ENCODE measurements around the gene PTPRG.

PTPRG gene

GRCh38 chr3:61597906-61598305 is 36.5 kb downstream of the PTPRG start:
- no peak for DNase-seq (ENCODE audit: extremely low read depth, low read depth)
- TF ChIP-seq CTCF (IDR thresholded peaks at IDR 0.05; ENCODE audit: low read depth, low read length) = no peak

DNA sequence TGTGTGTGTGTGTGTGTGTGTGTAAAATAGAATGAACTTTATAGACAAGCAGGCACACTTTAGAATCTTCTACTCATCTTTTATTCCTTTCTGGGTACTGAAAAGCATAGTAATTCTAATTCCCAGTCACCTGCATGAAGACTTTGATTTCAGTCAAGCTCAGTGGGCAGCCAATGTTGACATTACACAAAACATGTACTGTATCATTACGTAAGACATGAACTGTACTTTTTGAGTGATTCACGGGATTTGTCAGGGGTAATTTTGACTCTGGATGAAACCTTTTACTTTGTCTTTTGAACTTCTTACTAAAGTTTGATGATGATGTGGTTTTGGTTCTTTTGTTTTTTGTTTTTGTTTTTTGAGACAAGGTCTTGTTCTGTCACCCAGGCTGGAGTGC is 38.8 kb downstream of the PTPRG start:
- TF ChIP-seq CTCF (IDR thresholded peaks at IDR 0.05; ENCODE audit: low read depth, low read length) = no peak
- DNase-seq (ENCODE audit: extremely low read depth, low read depth) = no peak

GRCh38 chr3:61601831-61602230 is 40.5 kb downstream of the PTPRG start:
- no peak for TF ChIP-seq CTCF (IDR thresholded peaks at IDR 0.05; ENCODE audit: low read depth, low read length)
- no peak for DNase-seq (ENCODE audit: extremely low read depth, low read depth)

GRCh38 chr3:61602466-61602865 is 41.1 kb downstream of the PTPRG start:
- no peak for TF ChIP-seq CTCF (IDR thresholded peaks at IDR 0.05; ENCODE audit: low read depth, low read length)
- DNase-seq (ENCODE audit: extremely low read depth, low read depth) = no peak

- TF ChIP-seq CTCF (IDR thresholded peaks at IDR 0.05; ENCODE audit: low read depth, low read length) = no peak
- DNase-seq (ENCODE audit: extremely low read depth, low read depth) = no peak
Measured at GRCh38 chr3:61605589-61606175, 44.3 kb downstream of the PTPRG start.

DNA sequence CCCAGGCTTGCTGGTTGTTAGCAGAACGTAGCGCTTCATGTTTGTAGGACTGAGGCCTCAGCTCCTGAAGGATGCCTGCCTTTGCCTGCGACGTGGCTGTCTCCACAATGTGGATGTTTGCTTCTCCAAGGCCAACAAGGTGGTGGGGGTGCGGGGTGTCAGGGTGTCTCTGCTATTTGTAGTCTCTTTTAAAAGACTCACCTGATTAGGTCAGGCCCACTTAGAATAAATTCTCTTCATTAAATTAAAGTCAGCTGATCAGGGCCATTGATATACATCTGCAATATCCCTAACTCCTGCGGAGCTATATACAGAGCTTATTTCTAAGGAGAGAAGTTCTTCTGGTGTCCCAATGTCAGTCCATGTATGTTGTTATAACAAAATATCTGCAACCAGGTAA is 44.8 kb downstream of the PTPRG start:
- no peak for TF ChIP-seq CTCF (IDR thresholded peaks at IDR 0.05; ENCODE audit: low read depth, low read length)

GRCh38 chr3:61608072-61608471 is 46.7 kb downstream of the PTPRG start:
- DNase-seq (ENCODE audit: extremely low read depth, low read depth) = no peak

More for the DNA sequence above, 44.8 kb downstream of the PTPRG start:
- DNase-seq (ENCODE audit: extremely low read depth, low read depth) = no peak

More at GRCh38 chr3:61608072-61608471, 46.7 kb downstream of the PTPRG start:
- no peak for TF ChIP-seq CTCF (IDR thresholded peaks at IDR 0.05; ENCODE audit: low read depth, low read length)
